ENCODE data around the gene CNIH3.

Gene CNIH3

DNA sequence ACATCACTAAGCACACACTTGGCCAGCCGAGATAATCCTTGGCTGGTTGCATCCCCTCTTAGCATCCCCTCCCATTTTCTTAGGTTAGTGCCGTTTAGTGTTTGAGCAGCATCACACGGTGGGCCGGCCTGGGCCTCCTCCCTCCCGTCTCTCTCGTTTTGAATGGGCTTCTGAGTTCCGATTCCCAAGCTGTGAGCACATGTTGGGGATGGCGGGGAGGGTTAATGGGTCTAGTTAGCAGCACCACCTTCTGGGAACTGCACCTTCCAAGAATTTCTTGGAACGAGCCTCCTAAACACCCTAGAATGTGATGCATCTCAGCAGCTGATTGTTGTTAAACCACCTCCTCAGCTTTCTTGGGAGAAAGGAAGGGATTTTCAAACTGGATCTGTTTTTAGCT, 73.3 kb downstream of the CNIH3 start:
- TF ChIP-seq TOX (CRISPR knock-in tag; IDR thresholded peaks at IDR 0.05; ENCODE audit: borderline replicate concordance) (no peak), RARB (CRISPR knock-in tag; IDR thresholded peaks at IDR 0.05) (no peak), ZC3H10 (CRISPR knock-in tag; IDR thresholded peaks at IDR 0.05) (no peak), ESRRG (CRISPR knock-in tag; IDR thresholded peaks at IDR 0.05) (no peak), ZFP3 (CRISPR knock-in tag; IDR thresholded peaks at IDR 0.05) (no peak)
- TF ChIP-seq, protein P1, sequence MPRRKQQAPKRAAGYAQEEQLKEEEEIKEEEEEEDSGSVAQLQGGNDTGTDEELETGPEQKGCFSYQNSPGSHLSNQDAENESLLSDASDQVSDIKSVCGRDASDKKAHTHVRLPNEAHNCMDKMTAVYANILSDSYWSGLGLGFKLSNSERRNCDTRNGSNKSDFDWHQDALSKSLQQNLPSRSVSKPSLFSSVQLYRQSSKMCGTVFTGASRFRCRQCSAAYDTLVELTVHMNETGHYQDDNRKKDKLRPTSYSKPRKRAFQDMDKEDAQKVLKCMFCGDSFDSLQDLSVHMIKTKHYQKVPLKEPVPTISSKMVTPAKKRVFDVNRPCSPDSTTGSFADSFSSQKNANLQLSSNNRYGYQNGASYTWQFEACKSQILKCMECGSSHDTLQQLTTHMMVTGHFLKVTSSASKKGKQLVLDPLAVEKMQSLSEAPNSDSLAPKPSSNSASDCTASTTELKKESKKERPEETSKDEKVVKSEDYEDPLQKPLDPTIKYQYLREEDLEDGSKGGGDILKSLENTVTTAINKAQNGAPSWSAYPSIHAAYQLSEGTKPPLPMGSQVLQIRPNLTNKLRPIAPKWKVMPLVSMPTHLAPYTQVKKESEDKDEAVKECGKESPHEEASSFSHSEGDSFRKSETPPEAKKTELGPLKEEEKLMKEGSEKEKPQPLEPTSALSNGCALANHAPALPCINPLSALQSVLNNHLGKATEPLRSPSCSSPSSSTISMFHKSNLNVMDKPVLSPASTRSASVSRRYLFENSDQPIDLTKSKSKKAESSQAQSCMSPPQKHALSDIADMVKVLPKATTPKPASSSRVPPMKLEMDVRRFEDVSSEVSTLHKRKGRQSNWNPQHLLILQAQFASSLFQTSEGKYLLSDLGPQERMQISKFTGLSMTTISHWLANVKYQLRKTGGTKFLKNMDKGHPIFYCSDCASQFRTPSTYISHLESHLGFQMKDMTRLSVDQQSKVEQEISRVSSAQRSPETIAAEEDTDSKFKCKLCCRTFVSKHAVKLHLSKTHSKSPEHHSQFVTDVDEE (CRISPR knock-in tag; IDR thresholded peaks at IDR 0.05), result no peak
- TF ChIP-seq, protein P2, sequence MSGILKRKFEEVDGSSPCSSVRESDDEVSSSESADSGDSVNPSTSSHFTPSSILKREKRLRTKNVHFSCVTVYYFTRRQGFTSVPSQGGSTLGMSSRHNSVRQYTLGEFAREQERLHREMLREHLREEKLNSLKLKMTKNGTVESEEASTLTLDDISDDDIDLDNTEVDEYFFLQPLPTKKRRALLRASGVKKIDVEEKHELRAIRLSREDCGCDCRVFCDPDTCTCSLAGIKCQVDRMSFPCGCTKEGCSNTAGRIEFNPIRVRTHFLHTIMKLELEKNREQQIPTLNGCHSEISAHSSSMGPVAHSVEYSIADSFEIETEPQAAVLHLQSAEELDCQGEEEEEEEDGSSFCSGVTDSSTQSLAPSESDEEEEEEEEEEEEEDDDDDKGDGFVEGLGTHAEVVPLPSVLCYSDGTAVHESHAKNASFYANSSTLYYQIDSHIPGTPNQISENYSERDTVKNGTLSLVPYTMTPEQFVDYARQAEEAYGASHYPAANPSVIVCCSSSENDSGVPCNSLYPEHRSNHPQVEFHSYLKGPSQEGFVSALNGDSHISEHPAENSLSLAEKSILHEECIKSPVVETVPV (CRISPR knock-in tag; IDR thresholded peaks at IDR 0.05), result no peak
- ATAC-seq, result no peak

DNA sequence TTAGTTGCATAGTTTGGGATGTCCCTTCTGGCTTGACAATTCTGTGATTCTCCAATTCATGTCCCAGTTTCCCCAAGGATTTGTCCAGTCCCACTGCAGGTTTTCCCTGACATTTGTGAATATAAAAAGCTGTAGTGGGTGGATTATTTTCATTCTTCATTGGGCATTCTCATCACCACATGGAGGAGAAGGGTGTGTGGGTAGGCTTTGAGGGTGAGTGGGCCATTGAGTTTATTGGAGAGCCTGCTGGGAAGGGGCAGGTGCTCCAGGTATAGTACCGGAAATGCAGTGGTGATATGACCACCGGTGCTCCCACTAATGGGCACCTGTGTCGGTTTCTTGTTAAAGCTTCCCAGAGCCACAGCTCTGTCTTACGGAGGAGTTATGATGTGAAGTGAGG, 74.5 kb downstream of the CNIH3 start:
- TF ChIP-seq, protein P3, sequence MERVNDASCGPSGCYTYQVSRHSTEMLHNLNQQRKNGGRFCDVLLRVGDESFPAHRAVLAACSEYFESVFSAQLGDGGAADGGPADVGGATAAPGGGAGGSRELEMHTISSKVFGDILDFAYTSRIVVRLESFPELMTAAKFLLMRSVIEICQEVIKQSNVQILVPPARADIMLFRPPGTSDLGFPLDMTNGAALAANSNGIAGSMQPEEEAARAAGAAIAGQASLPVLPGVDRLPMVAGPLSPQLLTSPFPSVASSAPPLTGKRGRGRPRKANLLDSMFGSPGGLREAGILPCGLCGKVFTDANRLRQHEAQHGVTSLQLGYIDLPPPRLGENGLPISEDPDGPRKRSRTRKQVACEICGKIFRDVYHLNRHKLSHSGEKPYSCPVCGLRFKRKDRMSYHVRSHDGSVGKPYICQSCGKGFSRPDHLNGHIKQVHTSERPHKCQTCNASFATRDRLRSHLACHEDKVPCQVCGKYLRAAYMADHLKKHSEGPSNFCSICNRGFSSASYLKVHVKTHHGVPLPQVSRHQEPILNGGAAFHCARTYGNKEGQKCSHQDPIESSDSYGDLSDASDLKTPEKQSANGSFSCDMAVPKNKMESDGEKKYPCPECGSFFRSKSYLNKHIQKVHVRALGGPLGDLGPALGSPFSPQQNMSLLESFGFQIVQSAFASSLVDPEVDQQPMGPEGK (CRISPR knock-in tag; IDR thresholded peaks at IDR 0.05; ENCODE audit: borderline replicate concordance), result no peak
- no peak for TF ChIP-seq GLIS3 (CRISPR knock-in tag; IDR thresholded peaks at IDR 0.05)
- no peak for TF ChIP-seq ZNF70 (CRISPR knock-in tag; IDR thresholded peaks at IDR 0.05)
- TF ChIP-seq ESRRG (CRISPR knock-in tag; IDR thresholded peaks at IDR 0.05), result no peak
- TF ChIP-seq TCF4 (CRISPR knock-in tag; IDR thresholded peaks at IDR 0.05; ENCODE audit: borderline replicate concordance), result no peak
- TF ChIP-seq SNAI2 (CRISPR knock-in tag; IDR thresholded peaks at IDR 0.05), result no peak
- TF ChIP-seq, protein P2 (CRISPR knock-in tag; IDR thresholded peaks at IDR 0.05), result no peak
- TF ChIP-seq CSDC2 (CRISPR knock-in tag; IDR thresholded peaks at IDR 0.05), result no peak
- TF ChIP-seq ZFP30 (CRISPR knock-in tag; IDR thresholded peaks at IDR 0.05), result no peak
- TF ChIP-seq BACH2 (CRISPR knock-in tag; IDR thresholded peaks at IDR 0.05; ENCODE audit: borderline replicate concordance), result no peak
- TF ChIP-seq ZNF565 (CRISPR knock-in tag; conservative IDR thresholded peaks at IDR 0.05; ENCODE audit: low read depth), result no peak
- TF ChIP-seq, protein P4, sequence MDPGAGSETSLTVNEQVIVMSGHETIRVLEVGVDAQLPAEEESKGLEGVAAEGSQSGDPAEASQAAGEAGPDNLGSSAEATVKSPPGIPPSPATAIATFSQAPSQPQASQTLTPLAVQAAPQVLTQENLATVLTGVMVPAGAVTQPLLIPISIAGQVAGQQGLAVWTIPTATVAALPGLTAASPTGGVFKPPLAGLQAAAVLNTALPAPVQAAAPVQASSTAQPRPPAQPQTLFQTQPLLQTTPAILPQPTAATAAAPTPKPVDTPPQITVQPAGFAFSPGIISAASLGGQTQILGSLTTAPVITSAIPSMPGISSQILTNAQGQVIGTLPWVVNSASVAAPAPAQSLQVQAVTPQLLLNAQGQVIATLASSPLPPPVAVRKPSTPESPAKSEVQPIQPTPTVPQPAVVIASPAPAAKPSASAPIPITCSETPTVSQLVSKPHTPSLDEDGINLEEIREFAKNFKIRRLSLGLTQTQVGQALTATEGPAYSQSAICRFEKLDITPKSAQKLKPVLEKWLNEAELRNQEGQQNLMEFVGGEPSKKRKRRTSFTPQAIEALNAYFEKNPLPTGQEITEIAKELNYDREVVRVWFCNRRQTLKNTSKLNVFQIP (CRISPR knock-in tag; IDR thresholded peaks at IDR 0.05; ENCODE audit: borderline replicate concordance, low read depth), result no peak
- TF ChIP-seq ARNTL (CRISPR knock-in tag; IDR thresholded peaks at IDR 0.05; ENCODE audit: borderline replicate concordance, low read depth), result no peak
- no peak for TF ChIP-seq ISL1 (CRISPR knock-in tag; IDR thresholded peaks at IDR 0.05)
- TF ChIP-seq, protein P5, sequence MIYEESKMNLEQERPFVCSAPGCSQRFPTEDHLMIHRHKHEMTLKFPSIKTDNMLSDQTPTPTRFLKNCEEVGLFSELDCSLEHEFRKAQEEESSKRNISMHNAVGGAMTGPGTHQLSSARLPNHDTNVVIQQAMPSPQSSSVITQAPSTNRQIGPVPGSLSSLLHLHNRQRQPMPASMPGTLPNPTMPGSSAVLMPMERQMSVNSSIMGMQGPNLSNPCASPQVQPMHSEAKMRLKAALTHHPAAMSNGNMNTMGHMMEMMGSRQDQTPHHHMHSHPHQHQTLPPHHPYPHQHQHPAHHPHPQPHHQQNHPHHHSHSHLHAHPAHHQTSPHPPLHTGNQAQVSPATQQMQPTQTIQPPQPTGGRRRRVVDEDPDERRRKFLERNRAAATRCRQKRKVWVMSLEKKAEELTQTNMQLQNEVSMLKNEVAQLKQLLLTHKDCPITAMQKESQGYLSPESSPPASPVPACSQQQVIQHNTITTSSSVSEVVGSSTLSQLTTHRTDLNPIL (CRISPR knock-in tag; IDR thresholded peaks at IDR 0.05; ENCODE audit: low read depth), result no peak
- TF ChIP-seq TOX (CRISPR knock-in tag; IDR thresholded peaks at IDR 0.05; ENCODE audit: borderline replicate concordance), result no peak
- no peak for TF ChIP-seq PPARA (CRISPR knock-in tag; IDR thresholded peaks at IDR 0.05; ENCODE audit: borderline replicate concordance)
- TF ChIP-seq ZFP3 (CRISPR knock-in tag; IDR thresholded peaks at IDR 0.05), result no peak
- TF ChIP-seq, protein P1 (CRISPR knock-in tag; IDR thresholded peaks at IDR 0.05), result no peak
- no peak for ATAC-seq

Measured in SK-N-SH treated with all-trans-retinoic acid at 6 μM for 48 hours (cell line).